OCI-LY1 (cell line): ENCODE data around the gene SYCE3.
"Not testable (repeated sequence)": the region's sequence is repeated elsewhere in the genome, so short reads cannot be mapped to it uniquely, and the experiment has no call there.

Experiments
- H2AFZ ChIP-seq: fragments of 200-600 bp; sonication (generic), shearing (Covaris generic); 2 replicates; pipeline ENCODE4 v1.6.0; 2014; ENCODE audit warnings: antibody characterized with exemption, mild to moderate bottlenecking, low read length
- H3F3A ChIP-seq: fragments of 200-600 bp; sonication (generic), shearing (Covaris generic); 2 replicates; pipeline ENCODE4 v1.6.0; 2014; ENCODE audit warnings: mild to moderate bottlenecking, antibody characterized with exemption, low read length, moderate library complexity; ENCODE audit not compliant: insufficient read depth
- H3K27ac ChIP-seq: fragments of 200-600 bp; sonication (generic); 2 replicates; pipeline ENCODE4 v1.5.1; 2014; ENCODE audit warnings: low read length, mixed run types, mild to moderate bottlenecking, low read depth; ENCODE audit not compliant: poor library complexity, severe bottlenecking
- H3K27me3 ChIP-seq: fragments of 200-600 bp; sonication (generic); 2 replicates; pipeline ENCODE4 v1.6.0; 2014; ENCODE audit warnings: antibody characterized with exemption, mild to moderate bottlenecking, low read length, moderate library complexity; ENCODE audit not compliant: insufficient read depth
- H3K36me3 ChIP-seq: fragments of 200-600 bp; sonication (generic); 2 replicates; pipeline ENCODE4 v1.6.1; 2014; ENCODE audit warnings: mild to moderate bottlenecking, antibody characterized with exemption, low read length, moderate library complexity, mixed read lengths; ENCODE audit not compliant: insufficient read depth
- H3K4me1 ChIP-seq: fragments of 200-600 bp; sonication (generic); 2 replicates; pipeline ENCODE4 v1.5.1; 2014; ENCODE audit warnings: mild to moderate bottlenecking, low read length, moderate library complexity; ENCODE audit not compliant: insufficient read depth, severe bottlenecking
- H3K4me2 ChIP-seq: fragments of 200-600 bp; sonication (generic), shearing (Covaris generic); 2 replicates; pipeline ENCODE4 v1.6.1; 2014; ENCODE audit warnings: low read length
- H3K4me3 ChIP-seq: fragments of 200-600 bp; sonication (generic); 2 replicates; pipeline ENCODE4 v1.5.1; 2014; ENCODE audit warnings: low read length, low read depth, mild to moderate bottlenecking, mixed read lengths; ENCODE audit not compliant: poor library complexity, severe bottlenecking
- H3K79me2 ChIP-seq: fragments of 200-600 bp; shearing (Covaris generic); 2 replicates; pipeline ENCODE4 v1.6.1; 2016; ENCODE audit warnings: mixed run types, low read length, mixed read lengths; ENCODE audit not compliant: insufficient read depth
- H3K9ac ChIP-seq: fragments of 200-600 bp; sonication (generic), shearing (Covaris generic); 2 replicates; pipeline ENCODE4 v1.6.1; 2014; ENCODE audit warnings: mild to moderate bottlenecking, low read length, mixed read lengths
- H3K9me2 ChIP-seq: fragments of 200-600 bp; sonication (generic), shearing (Covaris generic); 2 replicates; pipeline ENCODE4 v1.6.1; 2014; ENCODE audit warnings: low read depth, mild to moderate bottlenecking, low read length, mixed read lengths
- H3K9me3 ChIP-seq: fragments of 200-600 bp; shearing (Covaris generic); 2 replicates; pipeline ENCODE4 v1.6.1; 2014; ENCODE audit warnings: low read length, mixed read lengths
- H4K20me1 ChIP-seq: fragments of 200-600 bp; sonication (generic), shearing (Covaris generic); 2 replicates; pipeline ENCODE4 v1.6.0; 2016; ENCODE audit warnings: mild to moderate bottlenecking, low read length; ENCODE audit not compliant: insufficient read depth
- EZH2 ChIP-seq: fragments of 200-600 bp; sonication (generic), shearing (Covaris generic); IDR thresholded peaks from 2 replicates; pipeline ENCODE4 v1.8.0; 2017; ENCODE audit warnings: borderline replicate concordance, mixed run types, mild to moderate bottlenecking, antibody characterized with exemption, low read length, moderate library complexity, mixed read lengths
- TF ChIP-seq, protein P1 (sequence below): fragments of 200-600 bp; sonication (generic), shearing (Covaris generic); IDR thresholded peaks from 2 replicates; pipeline ENCODE4 v1.5.1; 2017; ENCODE audit warnings: mild to moderate bottlenecking, antibody characterized with exemption, low read length, moderate library complexity, mixed read lengths

SYCE3 gene

DNA sequence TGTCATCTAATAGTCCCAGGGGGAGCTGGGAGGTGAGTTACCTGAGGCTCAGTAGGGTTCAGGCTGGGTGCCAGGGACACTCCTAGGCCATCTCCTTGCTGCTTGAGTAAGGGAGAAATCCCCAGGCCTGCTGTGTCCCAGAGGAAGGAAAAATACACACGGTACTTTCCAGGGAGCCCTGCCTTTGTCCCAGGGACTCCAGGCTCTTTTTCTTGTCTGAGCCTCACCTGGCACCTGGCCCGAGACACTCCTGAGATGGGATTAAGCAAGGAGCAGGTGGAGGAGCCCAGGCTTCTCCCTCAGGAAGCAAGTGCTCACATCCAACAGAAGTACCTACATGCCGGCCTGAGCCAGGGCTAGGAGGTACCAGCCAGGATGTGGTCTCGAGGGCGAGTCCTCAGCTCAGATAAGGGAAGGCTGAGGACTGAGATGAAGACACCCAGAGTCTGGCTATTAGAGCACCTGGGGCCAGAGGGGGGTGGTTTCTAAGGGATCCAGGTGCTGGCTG, 17.9 kb downstream of the SYCE3 start:
- no peak overlapping the region for H2AFZ ChIP-seq
- H3K27me3 ChIP-seq = no peaks in the 10 kb centered on the region
- H4K20me1 ChIP-seq = no peaks in the 10 kb centered on the region
- no peaks in the 10 kb centered on the region for H3K36me3 ChIP-seq
- H3K79me2 ChIP-seq = no peaks in the 10 kb centered on the region
- H3K4me3 ChIP-seq = no peak overlapping the region
- no peak overlapping the region for H3K9ac ChIP-seq
- no peak overlapping the region for H3K27ac ChIP-seq
- no peaks in the 10 kb centered on the region for H3K9me3 ChIP-seq
- TF ChIP-seq, protein P1, sequence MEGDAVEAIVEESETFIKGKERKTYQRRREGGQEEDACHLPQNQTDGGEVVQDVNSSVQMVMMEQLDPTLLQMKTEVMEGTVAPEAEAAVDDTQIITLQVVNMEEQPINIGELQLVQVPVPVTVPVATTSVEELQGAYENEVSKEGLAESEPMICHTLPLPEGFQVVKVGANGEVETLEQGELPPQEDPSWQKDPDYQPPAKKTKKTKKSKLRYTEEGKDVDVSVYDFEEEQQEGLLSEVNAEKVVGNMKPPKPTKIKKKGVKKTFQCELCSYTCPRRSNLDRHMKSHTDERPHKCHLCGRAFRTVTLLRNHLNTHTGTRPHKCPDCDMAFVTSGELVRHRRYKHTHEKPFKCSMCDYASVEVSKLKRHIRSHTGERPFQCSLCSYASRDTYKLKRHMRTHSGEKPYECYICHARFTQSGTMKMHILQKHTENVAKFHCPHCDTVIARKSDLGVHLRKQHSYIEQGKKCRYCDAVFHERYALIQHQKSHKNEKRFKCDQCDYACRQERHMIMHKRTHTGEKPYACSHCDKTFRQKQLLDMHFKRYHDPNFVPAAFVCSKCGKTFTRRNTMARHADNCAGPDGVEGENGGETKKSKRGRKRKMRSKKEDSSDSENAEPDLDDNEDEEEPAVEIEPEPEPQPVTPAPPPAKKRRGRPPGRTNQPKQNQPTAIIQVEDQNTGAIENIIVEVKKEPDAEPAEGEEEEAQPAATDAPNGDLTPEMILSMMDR = no peak
- TF ChIP-seq EZH2 = no peak
- H3F3A ChIP-seq = peaks cover 11% of the 10 kb centered on the region; the same call in 1 of the 2 replicates
- H3K4me2 ChIP-seq = peak overlapping the region; percentile 50; the same call in 1 of the 2 replicates
- H3K4me1 ChIP-seq = peaks cover 53% of the 10 kb centered on the region
- H3K9me2 ChIP-seq = no peaks in the 10 kb centered on the region

DNA sequence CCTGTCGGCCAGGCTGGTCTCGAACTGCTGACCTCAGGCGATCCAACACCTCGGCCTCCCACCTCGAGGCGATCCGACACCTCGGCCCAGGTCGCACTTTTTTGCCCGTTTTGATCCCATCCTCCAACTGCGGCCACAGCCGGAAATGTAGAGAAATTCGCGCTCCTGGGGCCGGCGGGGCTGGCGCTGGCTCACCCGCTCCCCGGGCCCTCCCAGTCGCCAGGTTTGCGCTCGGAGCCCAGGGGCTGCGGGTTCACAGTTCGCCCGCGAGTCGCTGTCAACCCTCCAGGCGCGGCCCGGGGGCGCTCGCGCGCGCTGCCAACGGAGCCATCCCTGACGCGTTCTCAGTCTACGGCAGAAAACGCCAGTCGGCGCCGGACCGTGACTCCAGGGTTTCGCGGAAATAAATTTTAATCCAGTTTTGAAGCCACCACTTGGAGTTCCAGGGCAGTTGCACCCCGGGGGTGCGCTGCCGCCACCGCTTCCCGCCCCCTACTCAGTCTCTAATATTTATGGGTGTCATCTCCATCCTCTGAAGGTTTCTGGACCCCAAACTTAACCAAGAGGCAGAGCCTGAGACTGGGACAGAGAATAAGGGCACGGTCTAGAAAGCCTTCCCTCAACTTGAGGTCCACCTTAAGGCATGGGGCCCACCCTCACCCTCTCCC, 18.5 kb downstream of the SYCE3 start:
- Histone ChIP-seq H3F3A (peaks cover 11% of the 10 kb centered on the region; the same call in 1 of the 2 replicates), H3K4me3 (peak overlapping the region; percentile 15), H4K20me1 (no peaks in the 10 kb centered on the region), H3K9ac (no peak overlapping the region; the same call in 1 of the 2 replicates), H3K27me3 (no peaks in the 10 kb centered on the region), H3K79me2 (no peaks in the 10 kb centered on the region), H3K9me3 (no peaks in the 10 kb centered on the region), H3K27ac (no peak overlapping the region), H2AFZ (no peak overlapping the region), H3K4me2 (peak overlapping the region; percentile 50), H3K36me3 (no peaks in the 10 kb centered on the region), H3K4me1 (peaks cover 58% of the 10 kb centered on the region), H3K9me2 (no peaks in the 10 kb centered on the region)
- TF ChIP-seq, protein P1 = peak; percentile 75
- no peak for TF ChIP-seq EZH2

DNA sequence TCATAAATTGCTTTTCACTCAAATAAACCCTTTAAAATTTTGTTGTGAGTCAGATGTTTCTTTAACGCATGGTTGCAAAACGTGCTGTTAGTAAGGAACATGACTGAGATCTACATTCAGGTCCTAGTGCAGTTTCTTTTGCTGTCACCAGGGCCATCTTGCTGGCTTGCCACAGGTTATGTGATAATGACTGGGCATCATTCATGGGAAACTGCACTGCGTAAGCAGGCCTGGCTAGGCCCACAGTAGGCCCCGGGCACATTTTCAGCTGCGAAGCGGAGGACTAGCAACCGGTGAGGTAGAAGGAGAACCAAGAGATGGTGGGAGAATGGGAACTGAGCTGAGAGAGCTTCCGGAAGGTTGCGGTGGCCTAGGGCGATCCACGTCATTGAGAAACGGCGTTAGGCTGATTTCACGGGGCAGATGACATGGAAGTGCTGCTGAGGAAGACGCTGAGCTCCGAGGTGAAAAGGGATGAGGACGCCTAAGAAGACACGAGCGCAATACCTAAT, 20.2 kb downstream of the SYCE3 start:
- H3K4me2 ChIP-seq = peak overlapping the region; percentile 51; the same call in 1 of the 2 replicates

DNA sequence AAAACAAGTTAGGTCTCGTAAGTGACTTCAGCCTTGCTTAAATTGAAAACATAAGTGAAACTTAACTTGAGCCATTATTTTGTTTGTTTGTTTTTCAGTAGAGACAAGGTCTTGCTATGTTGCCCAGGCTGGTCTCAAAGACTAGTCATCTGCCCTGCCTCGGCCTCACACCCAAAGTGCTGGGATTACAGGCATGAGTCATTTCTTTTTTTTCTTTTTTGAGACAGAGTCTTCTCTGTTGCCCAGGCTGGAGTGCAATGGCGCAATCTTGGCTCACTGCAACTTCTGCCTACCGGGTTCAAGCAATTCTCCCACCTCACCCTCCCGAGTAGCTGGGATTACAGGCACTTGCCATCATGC, 21.1 kb downstream of the SYCE3 start:
- H3K4me2 ChIP-seq = peak overlapping the region; percentile 51; the same call in 1 of the 2 replicates
- H2AFZ ChIP-seq, H4K20me1 ChIP-seq, H3K9me3 ChIP-seq, H3K27me3 ChIP-seq, H3K9me2 ChIP-seq, H3K79me2 ChIP-seq, H3K36me3 ChIP-seq: not testable (repeated sequence)
- H3F3A ChIP-seq = peaks cover 11% of the 10 kb centered on the region; the same call in 1 of the 2 replicates
- peak overlapping the region; percentile 6 for H3K4me3 ChIP-seq
- peak overlapping the region; percentile 41; the same call in 1 of the 2 replicates for H3K9ac ChIP-seq
- H3K4me1 ChIP-seq = peaks cover 56% of the 10 kb centered on the region
- peak overlapping the region; percentile 97 for H3K27ac ChIP-seq

More for the DNA sequence above, 20.2 kb downstream of the SYCE3 start:
- TF ChIP-seq, protein P1 = no peak; the same call in 1 of the 2 replicates
- TF ChIP-seq EZH2 = no peak
- Histone ChIP-seq H3K36me3 (no peaks in the 10 kb centered on the region), H3K27me3 (no peaks in the 10 kb centered on the region), H3K4me3 (peak overlapping the region; percentile 6), H4K20me1 (no peaks in the 10 kb centered on the region), H3K9me2 (no peaks in the 10 kb centered on the region), H3K9me3 (no peaks in the 10 kb centered on the region), H3K27ac (peak overlapping the region; percentile 97), H3K4me1 (peaks cover 56% of the 10 kb centered on the region), H3K9ac (no peak overlapping the region; the same call in 1 of the 2 replicates), H3F3A (peaks cover 11% of the 10 kb centered on the region; the same call in 1 of the 2 replicates), H2AFZ (no peak overlapping the region), H3K79me2 (no peaks in the 10 kb centered on the region)
